Measurements from ENCODE around the gene IQSEC2.

Gene IQSEC2

GRCh38 chrX:53268173-53268572 lies 13.2 kb downstream of the IQSEC2 start:
- DNase-seq (ENCODE audit: low spot score) = no peak

- DNase-seq (ENCODE audit: low spot score) = no peak
These were observed 14.5 kb downstream of the IQSEC2 start for GRCh38 chrX:53266914-53267313.

GRCh38 chrX:53265771-53266574 lies 15.4 kb downstream of the IQSEC2 start:
- peak; percentile 45 for DNase-seq (ENCODE audit: low spot score)

GRCh38 chrX:53263597-53264094 lies 17.7 kb downstream of the IQSEC2 start:
- peak; percentile 61 for DNase-seq (ENCODE audit: low spot score)

- peak; percentile 76 for DNase-seq (ENCODE audit: low spot score)
These were observed 18.4 kb downstream of the IQSEC2 start for GRCh38 chrX:53262918-53263394.

- no peak for DNase-seq (ENCODE audit: low spot score)
These were observed 19.0 kb downstream of the IQSEC2 start for GRCh38 chrX:53262189-53262917.

- DNase-seq (ENCODE audit: low spot score) = no peak
These were observed 19.9 kb downstream of the IQSEC2 start for GRCh38 chrX:53261355-53261972.

GRCh38 chrX:53260836-53261235 lies 20.5 kb downstream of the IQSEC2 start:
- no peak for DNase-seq (ENCODE audit: low spot score)

GRCh38 chrX:53257670-53258423 lies 23.5 kb downstream of the IQSEC2 start:
- DNase-seq (ENCODE audit: low spot score) = no peak

GRCh38 chrX:53257166-53257565 lies 24.2 kb downstream of the IQSEC2 start:
- no peak for DNase-seq (ENCODE audit: low spot score)

- DNase-seq (ENCODE audit: low spot score) = no peak
These were observed 24.8 kb downstream of the IQSEC2 start for GRCh38 chrX:53256446-53257041.

GRCh38 chrX:53255738-53256191 lies 25.6 kb downstream of the IQSEC2 start:
- DNase-seq (ENCODE audit: low spot score) = no peak

- DNase-seq (ENCODE audit: low spot score) = no peak
These were observed 26.6 kb downstream of the IQSEC2 start for GRCh38 chrX:53254570-53255461.

GRCh38 chrX:53253293-53254020 lies 27.9 kb downstream of the IQSEC2 start:
- DNase-seq (ENCODE audit: low spot score) = no peak

- DNase-seq (ENCODE audit: low spot score) = peak; percentile 25
These were observed 30.1 kb downstream of the IQSEC2 start for GRCh38 chrX:53251307-53251706.

GRCh38 chrX:53250556-53250955 lies 30.8 kb downstream of the IQSEC2 start:
- DNase-seq (ENCODE audit: low spot score) = no peak

GRCh38 chrX:53249408-53250042 lies 31.9 kb downstream of the IQSEC2 start:
- DNase-seq (ENCODE audit: low spot score) = peak; percentile 12

GRCh38 chrX:53247928-53248327 lies 33.5 kb downstream of the IQSEC2 start:
- DNase-seq (ENCODE audit: low spot score) = no peak

GRCh38 chrX:53246231-53246630 lies 35.2 kb downstream of the IQSEC2 start:
- DNase-seq (ENCODE audit: low spot score) = no peak

Measured in AG08395 (cell line).